ENCODE data around the gene ESRP2.

ESRP2 gene

DNA sequence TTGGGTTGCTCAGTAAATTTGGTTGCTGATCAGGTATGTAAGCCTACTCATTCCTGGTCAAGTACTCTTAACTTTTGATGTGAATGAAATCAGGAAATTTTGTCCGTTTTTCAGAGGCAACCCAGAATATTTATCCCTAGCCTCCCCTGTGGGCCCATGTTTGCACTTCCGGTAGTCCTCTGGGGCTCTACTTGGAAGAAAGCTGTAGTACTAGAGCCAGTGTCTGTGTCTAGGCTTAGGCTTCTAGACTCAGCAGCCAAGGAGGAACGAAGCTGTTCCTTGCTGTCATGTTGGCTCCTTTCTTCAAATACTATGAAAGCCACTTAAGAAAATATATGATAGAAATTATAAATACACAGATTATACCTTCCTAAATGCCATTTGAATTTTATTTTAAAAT lies 21.2 kb downstream of the ESRP2 start:
- DNase-seq = no peak

DNA sequence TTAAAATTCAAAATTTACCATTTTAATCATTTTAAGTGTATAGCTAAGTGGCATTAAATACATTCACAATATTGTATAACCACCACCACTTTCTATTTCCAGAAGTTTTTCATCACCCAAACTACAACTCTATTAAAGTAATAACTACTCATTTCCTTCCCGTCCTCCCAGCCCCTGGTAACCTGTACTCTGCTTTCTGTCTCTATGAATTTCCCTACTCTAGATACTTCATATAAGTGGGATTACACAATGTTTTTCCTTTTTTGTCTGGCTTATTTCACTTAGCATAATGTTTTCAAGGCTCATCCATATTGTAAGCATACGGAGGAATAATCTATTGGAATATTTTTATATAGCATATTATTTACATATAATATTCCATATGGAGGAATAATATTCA lies 29.7 kb downstream of the ESRP2 start:
- DNase-seq = no peak

DNA sequence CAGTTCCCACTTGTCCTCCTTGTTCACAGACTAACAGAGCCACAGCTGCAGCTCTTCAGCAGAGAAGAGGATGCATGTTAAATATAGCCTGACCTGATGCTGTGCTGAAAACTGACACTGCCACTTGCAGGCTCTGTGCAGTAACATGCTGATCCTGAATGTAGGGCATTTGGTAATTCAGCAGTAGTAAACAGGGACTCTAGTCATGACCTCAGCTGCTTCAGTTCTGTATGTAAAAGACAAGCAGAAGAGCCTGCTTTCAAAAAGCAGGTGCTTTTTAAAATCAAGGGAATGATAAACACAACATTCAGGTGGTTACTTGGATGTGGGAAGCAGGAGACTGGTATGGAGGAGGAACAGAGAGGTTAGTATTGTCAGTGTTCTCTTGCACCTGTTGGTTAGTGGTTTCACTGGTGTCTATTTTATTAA lies 33.8 kb downstream of the ESRP2 start:
- DNase-seq = no peak

DNA sequence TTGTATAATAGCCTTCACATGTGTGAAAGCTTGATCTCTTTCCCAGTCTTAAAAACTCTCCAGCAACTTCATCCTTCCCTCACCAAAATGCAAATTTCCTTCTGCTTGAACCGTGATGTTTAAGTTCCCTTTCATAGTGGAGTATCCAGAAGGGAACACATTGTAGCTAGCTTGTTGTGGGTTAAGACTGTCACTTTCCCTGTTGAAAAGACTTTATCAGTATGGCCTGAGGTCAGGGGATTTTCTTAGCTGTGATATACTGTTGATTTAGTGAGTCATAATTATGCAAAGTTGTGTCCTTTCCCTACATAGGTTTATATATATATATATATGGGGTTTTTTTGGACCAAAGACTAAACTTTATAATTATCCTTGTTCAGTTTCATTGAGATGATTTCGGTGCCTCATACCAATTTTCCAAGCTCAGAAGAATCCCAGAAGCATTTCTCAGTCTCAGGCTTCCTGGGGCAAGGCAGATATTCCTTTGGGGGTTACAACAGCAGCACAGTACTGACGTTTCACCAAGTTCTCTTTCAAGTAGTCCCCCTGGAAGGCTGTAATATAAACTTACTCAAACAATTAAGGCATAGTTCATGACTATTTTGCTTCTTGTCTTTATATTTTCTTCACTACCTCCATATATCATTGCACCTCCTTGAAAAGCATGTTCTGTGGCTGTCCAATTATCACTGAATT lies 35.7 kb downstream of the ESRP2 start:
- DNase-seq = no peak

- no peak for DNase-seq
Measured at GRCh38 chr16:68197250-68197649, 38.7 kb downstream of the ESRP2 start.

- DNase-seq = no peak
Measured at GRCh38 chr16:68194251-68194650, 41.7 kb downstream of the ESRP2 start.

GRCh38 chr16:68190736-68191510 lies 45.0 kb downstream of the ESRP2 start:
- no peak for DNase-seq

GRCh38 chr16:68190081-68190480 lies 45.8 kb downstream of the ESRP2 start:
- DNase-seq = no peak

GRCh38 chr16:68188170-68188569 lies 47.8 kb downstream of the ESRP2 start:
- DNase-seq = no peak

GRCh38 chr16:68187505-68187904 lies 48.4 kb downstream of the ESRP2 start:
- DNase-seq = no peak

DNA sequence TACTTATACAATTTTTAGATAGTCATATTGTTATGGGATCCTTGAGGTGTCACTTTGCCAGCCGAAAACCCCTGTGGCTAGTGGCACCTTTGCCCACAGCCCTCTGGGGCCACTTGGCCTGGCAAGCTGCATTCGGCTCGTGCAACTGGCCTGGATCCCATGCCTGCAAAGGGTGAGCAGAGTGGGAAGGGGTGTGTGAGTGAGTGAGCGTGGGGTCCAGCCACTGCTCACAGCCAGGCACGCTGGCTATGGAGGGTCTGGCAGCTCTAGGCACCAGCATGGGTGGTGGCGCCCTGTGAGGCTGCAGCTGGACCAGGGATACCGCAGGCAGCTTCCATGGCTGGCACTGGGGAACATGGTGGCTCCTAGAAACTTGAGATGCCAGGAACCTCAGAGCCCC lies 49.0 kb downstream of the ESRP2 start:
- no peak for DNase-seq

DNA sequence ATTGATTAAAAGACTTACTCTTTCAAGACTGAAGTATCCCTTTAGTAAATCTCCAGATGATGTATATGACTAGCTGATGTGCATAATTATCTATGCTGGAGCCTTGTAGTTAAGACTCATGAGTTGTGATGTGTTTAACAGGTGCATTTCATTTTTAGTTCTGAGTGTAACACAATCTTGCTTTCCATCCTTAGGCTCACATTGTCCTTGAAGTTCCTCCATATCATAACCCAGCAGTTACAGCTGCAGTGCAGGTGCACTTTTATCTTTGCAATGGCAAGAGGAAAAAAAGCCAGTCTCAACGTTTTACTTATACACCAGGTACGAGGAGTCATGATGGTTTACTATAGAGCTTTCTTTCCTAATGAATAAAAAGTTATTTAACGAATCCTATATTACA lies 52.9 kb downstream of the ESRP2 start:
- no peak for DNase-seq

DNA sequence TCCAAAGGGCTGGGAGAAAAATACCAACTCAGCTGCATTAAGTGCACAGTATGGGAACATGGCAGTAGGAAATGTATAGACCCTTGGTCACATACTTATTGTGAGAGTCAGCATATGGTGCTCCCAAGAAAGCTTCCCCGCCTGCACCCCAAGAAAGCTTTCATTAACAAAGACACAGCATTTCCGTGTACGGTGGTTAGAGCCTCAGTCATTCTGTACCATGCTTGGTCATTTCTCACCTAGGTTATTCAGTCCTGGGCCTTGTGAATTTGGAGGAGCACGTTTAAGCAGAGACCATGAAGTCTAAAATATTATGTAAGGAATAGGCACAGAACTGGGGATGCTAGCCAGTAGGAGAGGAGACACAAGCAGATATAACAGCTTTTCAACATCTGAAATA lies 56.1 kb downstream of the ESRP2 start:
- DNase-seq = no peak

DNA sequence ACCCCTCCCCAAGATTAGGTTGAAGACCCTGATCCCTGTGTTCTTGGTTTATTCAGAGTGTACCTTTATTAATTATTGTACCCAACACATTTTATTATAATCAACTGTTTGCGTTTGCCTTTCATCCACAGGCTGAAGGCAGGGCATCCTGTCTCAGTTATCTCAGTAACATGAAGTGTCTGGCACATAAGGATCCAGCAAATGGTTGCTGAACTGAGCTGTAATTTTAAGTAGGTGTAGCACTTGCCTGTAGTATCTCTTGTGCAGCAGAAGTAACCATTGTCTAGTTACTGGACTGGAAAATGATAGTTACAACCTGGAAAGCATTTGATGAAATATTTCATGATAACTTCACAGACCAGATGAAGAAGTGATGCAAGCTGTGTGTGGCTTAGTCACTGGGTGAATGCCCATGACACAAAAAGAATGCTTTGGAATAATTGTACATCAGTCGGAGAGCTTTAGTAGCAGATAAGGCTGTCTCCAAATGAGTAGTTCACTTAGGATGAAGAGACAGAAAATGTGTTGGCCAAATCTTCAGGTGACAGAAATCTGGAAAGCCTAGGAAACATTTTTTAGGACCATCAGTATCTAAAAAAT lies 56.6 kb downstream of the ESRP2 start:
- DNase-seq = no peak

Data from CD4-positive, alpha-beta T cell treated with Interleukin-17A for 4 hours (primary cell).